Putamen (tissue), 1 donor: ENCODE measurements around the gene ATP8B2.

ENCODE experiments used
- DNase-seq: peaks from one replicate; pipeline ENCODE4 v3.0.0-alpha.2; 2016; ENCODE audit warnings: low spot score

The ATP8B2 gene

GRCh38 chr1:154398141-154398540 is 72.8 kb downstream of the ATP8B2 start:
- no peak for DNase-seq

GRCh38 chr1:154398678-154399077 is 73.4 kb downstream of the ATP8B2 start:
- no peak for DNase-seq

GRCh38 chr1:154400381-154400801 is 75.1 kb downstream of the ATP8B2 start:
- no peak for DNase-seq
